Myocyte (in vitro differentiated cells): ENCODE measurements around the gene PRMT9. TPM values are rescaled to one million over a fixed set of nuclear protein-coding genes. Genes with fewer than 3 reads are reported as not detected.

ENCODE experiments used
- DNase-seq: peaks from one replicate; pipeline ENCODE4 v3.0.0-alpha.2; 2012; ENCODE audit warnings: low read depth
- total RNA-seq: library from RNA; depleted of rRNA; stranded (reverse); fragments of >200 nt; gene quantifications from 2 replicates; pipeline ENCODE4 v1.2.3, GENCODE V29; 2014

Gene PRMT9
- total RNA-seq, 1 donor from 2014 or later = 8.9 TPM

DNA sequence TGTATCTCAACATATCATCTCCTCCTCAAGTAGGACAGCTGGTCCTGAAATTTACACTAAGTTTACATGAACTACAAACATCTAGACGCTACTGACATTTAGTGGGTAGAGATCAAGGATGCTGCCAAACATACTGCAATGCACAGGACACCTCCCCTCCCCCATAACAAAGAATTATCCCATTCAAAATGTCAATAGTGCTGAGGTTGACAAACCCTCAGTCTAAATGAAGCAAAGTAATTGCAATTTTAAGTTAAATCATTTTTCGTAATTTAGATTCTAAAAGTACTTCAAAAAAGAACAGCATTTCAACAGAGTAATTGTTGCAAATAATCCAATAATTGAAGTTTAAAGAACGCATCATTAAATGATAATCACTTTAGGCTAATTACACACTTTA lies 1.2 kb downstream of the PRMT9 start:
- DNase-seq = no peak

DNA sequence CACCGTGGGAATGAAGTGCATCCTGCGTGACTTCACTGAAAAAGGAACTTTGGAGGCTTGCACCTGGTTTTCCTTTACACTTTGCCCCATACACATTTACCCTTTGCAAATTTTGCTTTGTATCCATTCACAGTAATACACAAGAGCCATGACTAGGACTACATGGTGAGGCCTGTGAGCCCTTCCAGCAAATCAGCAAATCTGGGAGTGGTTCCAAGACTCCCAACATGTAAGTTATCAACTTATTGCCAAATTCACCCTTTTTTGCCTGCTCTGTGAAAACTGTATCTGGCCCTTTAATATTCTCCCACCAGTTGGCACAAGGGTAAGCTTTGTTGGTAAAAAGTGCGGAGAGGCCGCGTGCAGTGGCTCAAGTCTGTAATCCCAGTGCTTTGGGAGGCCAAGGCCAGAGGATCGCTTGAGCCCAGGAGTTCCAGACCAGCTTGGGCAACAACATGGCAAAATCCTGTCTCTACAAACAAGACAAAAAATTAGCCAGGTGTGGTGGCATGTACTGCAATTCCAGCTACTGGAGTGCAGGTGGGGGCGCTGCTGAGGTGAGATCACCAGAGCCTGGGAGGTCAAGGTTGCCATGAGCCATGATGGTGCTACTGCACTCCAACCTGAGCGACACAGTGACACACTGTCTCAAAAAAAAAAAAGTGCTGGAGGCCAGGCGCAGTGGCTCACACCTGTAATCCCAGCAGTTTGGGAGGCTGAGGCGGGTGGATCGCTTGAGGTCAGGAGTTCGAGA lies 5.0 kb downstream of the PRMT9 start:
- DNase-seq = no peak

- DNase-seq = no peak
Measured at GRCh38 chr4:147678106-147678505, 5.9 kb downstream of the PRMT9 start.

DNA sequence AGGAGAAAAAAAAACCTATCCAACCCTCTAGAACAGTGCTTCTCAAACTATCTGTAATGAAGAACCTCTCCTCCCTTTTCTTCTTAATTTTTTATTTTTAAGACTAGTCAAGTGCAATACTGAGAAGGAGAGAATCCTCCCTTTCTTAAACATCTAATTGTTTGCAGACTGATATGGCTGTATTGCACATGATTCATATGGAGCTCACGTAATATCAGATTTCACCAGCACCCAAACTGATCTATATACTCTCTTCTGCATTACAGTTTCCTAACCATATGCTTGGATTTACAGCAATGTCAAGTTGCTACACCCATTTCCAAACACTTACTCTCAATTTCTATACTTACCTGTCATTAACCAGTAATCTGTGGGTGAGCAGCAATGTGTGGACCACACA lies 9.5 kb downstream of the PRMT9 start:
- DNase-seq = no peak

DNA sequence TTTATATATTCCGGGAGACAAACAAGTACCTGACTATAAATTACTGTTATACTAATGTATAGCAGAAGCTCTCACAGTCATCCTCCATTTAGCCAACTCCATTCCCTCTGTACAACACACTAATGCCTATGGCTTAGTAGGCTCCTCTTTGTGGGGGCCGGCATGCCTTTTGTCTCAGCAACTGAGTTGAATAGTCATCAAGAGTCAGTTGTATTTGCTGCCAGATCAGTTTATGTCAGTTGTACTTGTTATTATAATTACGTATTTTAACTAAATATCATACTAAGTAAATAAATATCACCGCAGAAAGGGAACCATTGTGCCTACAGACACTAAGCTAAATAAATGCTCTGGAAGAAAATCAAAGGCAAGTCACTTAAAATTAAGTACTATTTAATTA lies 9.9 kb downstream of the PRMT9 start:
- no peak for DNase-seq

DNA sequence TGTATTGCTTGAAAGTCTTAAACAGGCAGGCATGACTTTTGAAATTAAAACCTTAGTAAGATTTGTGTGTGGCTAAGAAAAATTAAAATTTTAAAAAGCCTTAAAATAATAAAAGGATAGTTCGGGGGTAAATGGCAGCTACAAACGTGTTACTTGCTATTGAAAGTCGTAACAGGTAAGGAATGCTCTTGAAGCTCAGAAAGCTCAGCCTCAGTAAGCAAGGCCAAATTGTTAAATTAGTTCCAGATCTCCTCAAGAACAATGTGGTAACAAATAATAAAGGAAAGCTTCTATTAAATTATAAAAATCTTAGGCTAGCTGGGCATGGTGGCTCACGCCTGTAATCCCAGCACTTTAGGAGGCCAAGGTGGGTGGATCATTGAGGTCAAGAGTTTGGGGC lies 25.5 kb downstream of the PRMT9 start:
- DNase-seq = no peak

- DNase-seq = no peak
Measured at GRCh38 chr4:147655639-147656038, 28.3 kb downstream of the PRMT9 start.

GRCh38 chr4:147651563-147651962 lies 32.4 kb downstream of the PRMT9 start:
- DNase-seq = no peak

DNA sequence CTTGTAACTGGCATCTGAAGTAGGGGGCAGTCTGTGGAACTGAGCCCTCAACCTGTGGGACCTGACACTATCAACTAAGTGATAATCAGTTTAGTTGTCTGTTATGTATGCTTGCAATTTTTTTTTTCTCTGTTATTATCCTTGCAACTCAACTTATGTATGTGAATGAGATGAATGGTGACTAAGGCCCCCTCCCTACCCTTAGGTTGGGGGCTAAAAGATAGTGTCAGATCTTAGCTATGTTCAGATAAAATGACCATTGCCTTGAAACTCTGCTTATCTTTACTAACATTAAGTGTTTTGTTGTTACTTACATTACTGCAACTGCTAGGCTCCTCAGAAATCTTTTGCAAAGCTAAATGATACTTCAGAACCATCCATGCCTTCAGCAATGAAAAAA lies 35.3 kb downstream of the PRMT9 start:
- DNase-seq = no peak

- DNase-seq = no peak
Measured at GRCh38 chr4:147645099-147645498, 38.9 kb downstream of the PRMT9 start.

DNA sequence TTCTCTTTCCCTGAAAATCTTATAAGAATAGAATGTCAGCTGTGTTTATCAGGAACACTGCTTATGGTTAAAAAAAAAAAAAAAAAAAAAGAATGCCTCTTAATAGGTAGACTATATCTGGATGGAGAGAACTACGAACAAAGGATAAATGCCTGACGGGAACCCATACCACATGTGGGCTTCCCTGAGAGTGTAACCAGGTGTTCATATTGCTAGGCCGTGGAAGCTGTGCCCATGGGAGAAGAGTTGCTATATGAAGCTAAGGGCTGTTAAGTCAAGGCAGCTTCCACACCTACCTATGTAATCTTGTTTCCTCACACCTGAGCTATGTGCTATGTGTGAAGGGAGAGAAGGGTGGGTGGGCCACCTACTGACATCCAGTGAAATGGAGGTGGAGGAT lies 39.5 kb downstream of the PRMT9 start:
- no peak for DNase-seq

- DNase-seq = no peak
Measured at GRCh38 chr4:147643616-147644015, 40.3 kb downstream of the PRMT9 start.

DNA sequence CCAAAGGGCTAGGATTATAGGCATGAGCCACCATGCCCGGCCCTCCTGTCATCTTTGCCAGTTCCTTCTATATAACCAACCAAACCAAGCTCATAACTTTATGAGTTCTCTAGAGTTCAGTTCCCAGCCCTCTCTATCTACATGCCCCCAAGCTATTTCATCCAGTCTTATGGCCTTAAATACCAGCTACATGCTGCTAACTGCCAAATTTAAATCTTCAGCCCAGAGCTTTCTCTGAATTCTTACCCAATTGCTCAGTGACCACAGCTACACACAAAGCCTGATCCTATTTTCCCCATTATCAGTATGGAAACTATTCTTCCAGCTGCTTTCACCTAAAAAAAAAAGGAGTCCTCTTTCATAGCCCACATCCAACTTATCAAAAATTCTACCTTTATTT lies 43.6 kb downstream of the PRMT9 start:
- DNase-seq = peak; percentile 11

GRCh38 chr4:147639388-147639787 lies 44.6 kb downstream of the PRMT9 start:
- no peak for DNase-seq

GRCh38 chr4:147638942-147639341 lies 45.0 kb downstream of the PRMT9 start:
- DNase-seq = no peak

DNA sequence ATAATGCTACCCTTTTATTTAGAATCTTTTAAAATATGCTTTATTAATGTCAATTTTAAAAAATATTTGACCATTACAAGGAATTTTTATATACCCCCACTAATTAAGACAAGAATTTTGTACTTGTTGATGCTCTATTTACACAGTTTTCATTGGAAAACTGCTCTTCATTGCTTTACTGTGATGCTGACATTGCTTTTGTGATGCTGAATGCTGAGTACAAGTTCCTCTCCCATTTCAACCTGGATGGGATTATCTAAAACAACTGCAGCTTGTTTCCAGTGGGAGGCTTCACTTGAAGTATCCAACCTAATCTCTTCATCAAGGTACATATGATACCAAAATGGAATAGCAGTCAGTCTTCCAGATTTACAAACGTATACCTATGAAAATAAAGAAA lies 45.6 kb downstream of the PRMT9 start:
- no peak for DNase-seq

- no peak for DNase-seq
Measured at GRCh38 chr4:147635348-147635747, 48.6 kb downstream of the PRMT9 start.

DNA sequence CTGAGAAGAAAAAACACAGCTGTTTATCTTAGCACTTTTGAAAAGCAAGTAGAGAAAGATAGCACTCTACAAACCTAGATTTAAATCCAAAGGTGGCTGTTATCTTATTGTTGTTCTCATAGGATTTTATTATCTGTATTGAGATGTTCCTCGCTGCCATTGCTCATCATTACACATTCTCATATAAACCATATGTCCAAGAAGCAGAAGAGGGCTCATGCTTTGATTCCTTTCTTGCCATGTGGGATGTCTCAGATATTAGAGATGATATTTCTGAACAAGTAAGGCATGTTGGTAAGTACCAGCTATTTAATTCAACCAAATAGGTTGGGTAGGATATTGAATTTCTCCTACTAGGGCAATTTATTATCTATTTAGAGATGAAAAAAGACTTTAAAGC lies 50.3 kb downstream of the PRMT9 start:
- no peak for DNase-seq

DNA sequence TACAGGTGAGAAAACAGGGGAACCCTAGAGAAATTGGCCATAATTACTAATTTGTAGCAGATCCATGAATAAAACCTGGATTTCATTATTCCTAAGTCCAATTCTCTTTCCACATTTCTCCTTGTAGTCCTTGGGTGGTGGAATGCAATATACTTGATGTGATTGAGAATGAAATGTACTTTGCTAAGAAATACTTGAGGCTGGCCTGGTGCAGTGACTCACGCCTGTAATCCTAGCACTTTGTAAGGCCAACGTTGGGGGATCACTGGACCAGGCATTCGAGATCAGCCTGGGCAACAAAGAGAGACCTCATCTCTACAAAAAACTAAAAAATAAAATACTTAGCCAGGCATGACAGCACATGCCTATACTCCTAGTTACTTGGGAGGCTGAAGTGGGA lies 50.9 kb downstream of the PRMT9 start:
- peak; percentile 50 for DNase-seq

DNA sequence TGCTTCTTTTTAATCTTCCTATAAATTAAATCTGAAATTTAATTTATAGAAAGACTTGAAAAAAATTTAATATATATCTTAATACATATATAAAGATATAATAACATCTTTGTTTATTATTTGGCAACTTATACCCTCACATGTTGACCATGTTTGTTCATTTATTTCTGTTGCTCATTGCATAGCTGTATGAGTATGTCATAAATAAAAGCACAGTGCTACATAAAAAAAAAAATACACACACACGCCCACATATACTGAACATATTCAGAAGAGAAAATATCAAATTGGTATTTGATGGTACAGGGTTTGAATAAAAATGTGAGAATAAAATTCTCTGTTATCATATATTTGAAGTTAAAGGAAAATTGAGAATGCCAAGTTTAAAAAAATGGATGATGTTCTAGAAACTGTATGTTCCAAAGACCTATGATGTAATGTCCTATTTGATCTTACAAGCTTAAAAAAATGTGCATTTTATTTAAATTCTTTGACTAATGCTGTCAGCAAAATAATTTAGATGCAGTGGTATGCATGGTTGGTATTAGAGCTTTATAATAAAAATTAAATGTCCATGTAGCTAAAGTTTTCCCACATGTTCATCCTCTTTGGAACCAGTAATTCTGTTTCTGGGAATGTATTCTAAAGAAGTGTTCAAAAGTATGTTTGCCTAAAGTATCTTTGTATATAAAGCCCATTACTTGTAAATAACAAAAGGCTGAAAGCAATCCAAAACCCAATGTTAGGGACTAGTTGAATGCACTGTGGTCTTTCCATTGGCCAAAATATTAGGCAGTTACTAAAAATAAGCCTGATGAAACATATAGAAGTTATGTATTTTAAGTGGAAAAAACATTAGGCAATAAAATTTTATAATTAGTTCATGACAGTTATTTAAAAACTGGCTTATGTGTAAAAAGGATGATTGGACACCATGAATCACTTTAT lies 53.9 kb downstream of the PRMT9 start:
- no peak for DNase-seq

DNA sequence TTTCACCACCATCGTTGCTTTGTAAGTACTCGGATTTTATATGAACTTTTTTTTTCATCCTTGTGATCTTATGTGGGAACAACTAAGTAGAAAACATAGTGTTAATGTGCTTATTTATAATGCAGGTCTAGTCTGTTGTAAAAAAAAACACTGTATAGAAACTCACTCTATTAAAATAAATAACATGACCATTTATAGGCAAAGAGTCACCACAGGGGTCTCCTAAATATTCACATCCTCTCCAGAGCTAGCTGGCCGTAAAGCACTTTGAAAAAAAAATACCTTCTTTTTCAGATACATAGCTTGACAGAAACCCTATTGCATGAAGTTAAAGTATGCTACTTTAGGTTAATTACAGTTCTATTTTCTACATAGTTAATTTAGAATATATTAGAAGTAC lies 55.5 kb downstream of the PRMT9 start:
- no peak for DNase-seq

DNA sequence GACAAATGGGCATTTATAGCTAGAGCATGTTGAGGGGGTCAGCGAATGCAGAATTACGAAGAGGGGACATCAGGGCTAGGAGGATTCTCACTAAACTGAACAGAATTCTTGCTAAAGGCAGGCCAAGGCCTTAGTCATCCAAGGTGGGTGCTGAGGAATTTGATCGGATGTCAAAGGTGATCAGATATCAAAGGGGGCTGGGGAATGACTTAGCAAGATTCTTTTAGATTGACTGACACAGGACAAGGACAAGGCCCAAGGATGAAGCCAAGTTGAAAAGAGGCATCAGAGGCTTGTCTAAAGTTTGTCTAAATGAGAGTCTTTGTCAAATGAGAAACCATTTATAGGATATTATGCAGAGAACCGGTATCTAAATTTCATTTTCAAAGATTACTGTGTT lies 57.1 kb downstream of the PRMT9 start:
- DNase-seq = no peak

- DNase-seq = no peak
Measured at GRCh38 chr4:147625733-147626132, 58.2 kb downstream of the PRMT9 start.
